ENCODE measurements around the gene PRAMEF4.
"Not testable (repeated sequence)": the region's sequence is repeated elsewhere in the genome, so short reads cannot be mapped to it uniquely, and the experiment has no call there.

The PRAMEF4 gene

DNA sequence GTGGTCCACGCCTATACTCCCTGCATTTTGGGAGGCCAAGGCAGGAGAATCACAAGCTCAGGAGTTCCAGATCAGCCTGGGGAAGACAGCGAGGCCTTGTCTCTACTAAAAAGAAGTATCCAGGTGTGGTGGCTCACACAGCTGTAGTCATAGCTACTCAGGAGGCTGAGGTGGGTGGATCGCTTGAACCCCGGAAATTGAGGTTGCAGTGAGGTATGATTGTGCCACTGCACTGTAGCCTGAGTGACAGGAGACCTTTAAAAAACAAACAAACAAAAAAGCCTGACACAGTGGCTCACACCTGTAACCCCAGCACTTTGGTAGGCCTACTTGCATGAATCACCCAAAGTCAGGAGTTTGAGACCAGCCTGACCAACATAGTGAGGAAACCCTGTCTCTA is 7.5 kb downstream of the PRAMEF4 start:
- DNase-seq; H3K4me3 ChIP-seq (ENCODE audit: control insufficient read depth in 1 of 7, extremely low read depth in 1 of 7, insufficient read depth in 4 of 7, low read depth in 2 of 7, low read length in 6 of 7); CTCF ChIA-PET; POLR2A ChIA-PET; H3K27me3 ChIP-seq (replicated peaks in 2 of 5; ENCODE audit: control insufficient read depth in 4 of 5, insufficient read depth in 5 of 5, low read length in 4 of 5); H3K27ac ChIP-seq (ENCODE audit: insufficient read depth in 1 of 2, low read depth in 1 of 2, low read length in 2 of 2, poor library complexity in 1 of 2, severe bottlenecking in 2 of 2); H3K36me3 ChIP-seq (ENCODE audit: control insufficient read depth in 4 of 4, insufficient read depth in 4 of 4, low read length in 3 of 4); H3K9me3 ChIP-seq (ENCODE audit: control extremely low read depth in 1 of 5, control insufficient read depth in 4 of 5, insufficient read depth in 2 of 5, low read depth in 1 of 5, low read length in 4 of 5); H3K4me1 ChIP-seq (ENCODE audit: control extremely low read depth in 1 of 4, control insufficient read depth in 4 of 4, insufficient read depth in 4 of 4, low read length in 3 of 4): not testable (repeated sequence)
- no CpG with 5 or more reads among the region's 4 CpGs for WGBS (ENCODE audit: insufficient coverage)

DNA sequence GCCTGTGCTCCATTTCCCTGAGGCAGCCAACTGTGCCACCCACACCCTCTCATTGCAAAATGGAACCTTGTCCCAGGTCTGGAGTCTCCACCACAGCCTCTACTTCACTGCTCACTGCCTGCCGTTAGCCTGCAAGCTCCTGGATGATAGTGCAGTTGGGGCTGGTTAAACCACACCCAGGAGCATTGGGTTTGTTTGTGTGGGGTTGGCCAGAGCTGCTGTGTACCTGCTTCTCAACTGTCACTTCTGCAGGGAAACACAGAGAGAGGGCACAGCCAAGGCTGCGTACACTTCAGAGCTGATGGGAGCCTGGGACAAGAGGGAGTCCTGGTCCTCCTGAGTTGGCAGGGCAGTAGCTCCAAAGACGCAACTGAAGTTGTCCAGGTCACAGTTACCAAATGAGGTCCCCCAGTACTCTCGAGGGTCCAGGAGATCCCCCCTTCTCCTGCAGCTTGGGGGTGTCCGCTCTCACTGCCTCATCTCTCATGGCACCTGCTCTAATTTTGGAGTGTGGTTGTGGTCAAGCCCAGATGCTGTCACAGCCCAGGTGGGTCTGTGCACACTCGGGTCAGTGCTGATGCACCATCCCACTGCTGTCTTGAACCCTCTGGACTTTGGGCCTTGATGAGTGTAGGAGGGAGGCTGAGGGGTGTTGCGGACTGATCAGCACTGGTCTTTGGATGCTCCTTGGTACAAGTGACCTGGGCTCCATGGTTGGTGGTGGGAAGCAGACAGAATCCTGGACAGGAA is 22.7 kb downstream of the PRAMEF4 start:
- H3K27ac ChIP-seq (ENCODE audit: insufficient read depth in 1 of 2, low read depth in 1 of 2, low read length in 2 of 2, poor library complexity in 1 of 2, severe bottlenecking in 2 of 2); H3K27me3 ChIP-seq (replicated peaks in 2 of 5; ENCODE audit: control insufficient read depth in 4 of 5, insufficient read depth in 5 of 5, low read length in 4 of 5); H3K9me3 ChIP-seq (ENCODE audit: control extremely low read depth in 1 of 5, control insufficient read depth in 4 of 5, insufficient read depth in 2 of 5, low read depth in 1 of 5, low read length in 4 of 5); DNase-seq; H3K36me3 ChIP-seq (ENCODE audit: control insufficient read depth in 4 of 4, insufficient read depth in 4 of 4, low read length in 3 of 4); H3K4me1 ChIP-seq (ENCODE audit: control extremely low read depth in 1 of 4, control insufficient read depth in 4 of 4, insufficient read depth in 4 of 4, low read length in 3 of 4); POLR2A ChIA-PET; CTCF ChIA-PET; H3K4me3 ChIP-seq (ENCODE audit: control insufficient read depth in 1 of 7, extremely low read depth in 1 of 7, insufficient read depth in 4 of 7, low read depth in 2 of 7, low read length in 6 of 7): not testable (repeated sequence)
- WGBS (ENCODE audit: insufficient coverage) = no CpG with 5 or more reads among the region's 7 CpGs

DNA sequence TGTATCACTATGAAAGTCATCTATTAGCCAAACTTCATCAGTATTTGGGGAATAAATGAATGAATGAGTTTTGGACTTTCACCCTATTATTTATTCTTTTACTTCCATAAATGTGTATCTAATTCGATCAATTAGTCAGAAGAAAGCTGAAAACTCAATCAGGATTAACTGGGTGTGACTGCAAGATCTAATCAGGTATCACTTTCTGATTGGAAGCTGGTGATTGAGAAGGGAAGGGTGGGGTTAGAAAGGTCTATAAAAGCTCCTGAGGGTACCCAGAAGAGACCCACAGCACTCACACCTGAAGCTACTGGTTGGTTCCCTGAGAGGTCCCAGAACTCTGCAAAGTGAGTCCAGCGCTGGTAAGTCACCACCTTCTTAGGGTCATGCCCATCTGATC is 29.2 kb downstream of the PRAMEF4 start, which contains the start of gene PRAMEF2:
TSS of gene PRAMEF2 (plus strand) at position 301 of the 400 bp plus-strand sequence. CDS start 1,924 bp downstream, outside the sequence.
- H3K4me3 ChIP-seq (ENCODE audit: control insufficient read depth in 1 of 7, extremely low read depth in 1 of 7, insufficient read depth in 4 of 7, low read depth in 2 of 7, low read length in 6 of 7); H3K27ac ChIP-seq (ENCODE audit: insufficient read depth in 1 of 2, low read depth in 1 of 2, low read length in 2 of 2, poor library complexity in 1 of 2, severe bottlenecking in 2 of 2); H3K36me3 ChIP-seq (ENCODE audit: control insufficient read depth in 4 of 4, insufficient read depth in 4 of 4, low read length in 3 of 4); CTCF ChIA-PET; H3K9me3 ChIP-seq (ENCODE audit: control extremely low read depth in 1 of 5, control insufficient read depth in 4 of 5, insufficient read depth in 2 of 5, low read depth in 1 of 5, low read length in 4 of 5); H3K4me1 ChIP-seq (ENCODE audit: control extremely low read depth in 1 of 4, control insufficient read depth in 4 of 4, insufficient read depth in 4 of 4, low read length in 3 of 4); H3K27me3 ChIP-seq (replicated peaks in 2 of 5; ENCODE audit: control insufficient read depth in 4 of 5, insufficient read depth in 5 of 5, low read length in 4 of 5); POLR2A ChIA-PET; DNase-seq: not testable (repeated sequence)
- no CpG with 5 or more reads among the region's 2 CpGs for WGBS (ENCODE audit: insufficient coverage)

DNA sequence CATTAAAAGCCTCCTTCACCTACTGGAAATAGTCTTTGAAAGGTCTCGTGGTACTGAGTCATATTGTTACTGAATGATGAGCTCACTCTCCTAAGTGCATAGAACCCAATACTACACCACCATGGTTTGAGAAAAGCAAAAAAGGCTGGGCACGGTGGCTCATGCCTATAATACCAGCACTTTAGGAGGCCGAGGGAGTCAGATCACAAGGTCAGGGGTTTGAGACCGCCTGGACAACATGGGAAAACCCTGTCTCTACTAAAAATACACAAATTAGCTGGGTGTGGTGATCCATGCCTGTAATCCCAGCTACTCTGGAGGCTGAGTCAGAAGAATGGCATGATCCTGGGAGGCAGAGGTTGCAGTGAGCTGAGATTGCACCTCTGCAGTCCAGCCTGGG is 34.2 kb downstream of the PRAMEF4 start:
- Histone ChIP-seq H3K36me3 (ENCODE audit: control insufficient read depth in 4 of 4, insufficient read depth in 4 of 4, low read length in 3 of 4) (no peaks in the 10 kb centered on the region), H3K27me3 (replicated peaks in 2 of 5; ENCODE audit: control insufficient read depth in 4 of 5, insufficient read depth in 5 of 5, low read length in 4 of 5) (no peaks in the 10 kb centered on the region), H3K4me3 (ENCODE audit: control insufficient read depth in 1 of 7, extremely low read depth in 1 of 7, insufficient read depth in 4 of 7, low read depth in 2 of 7, low read length in 6 of 7) (no peak overlapping the region), H3K4me1 (ENCODE audit: control extremely low read depth in 1 of 4, control insufficient read depth in 4 of 4, insufficient read depth in 4 of 4, low read length in 3 of 4) (no peaks in the 10 kb centered on the region), H3K27ac (ENCODE audit: insufficient read depth in 1 of 2, low read depth in 1 of 2, low read length in 2 of 2, poor library complexity in 1 of 2, severe bottlenecking in 2 of 2) (no peak overlapping the region), H3K9me3 (ENCODE audit: control extremely low read depth in 1 of 5, control insufficient read depth in 4 of 5, insufficient read depth in 2 of 5, low read depth in 1 of 5, low read length in 4 of 5) (no peaks in the 10 kb centered on the region)
- 83% methylated on average over 3 of the region's 4 CpGs for WGBS (ENCODE audit: insufficient coverage)
- no peak for DNase-seq
- CTCF ChIA-PET = no interaction called here
- POLR2A ChIA-PET = no interaction called here

DNA sequence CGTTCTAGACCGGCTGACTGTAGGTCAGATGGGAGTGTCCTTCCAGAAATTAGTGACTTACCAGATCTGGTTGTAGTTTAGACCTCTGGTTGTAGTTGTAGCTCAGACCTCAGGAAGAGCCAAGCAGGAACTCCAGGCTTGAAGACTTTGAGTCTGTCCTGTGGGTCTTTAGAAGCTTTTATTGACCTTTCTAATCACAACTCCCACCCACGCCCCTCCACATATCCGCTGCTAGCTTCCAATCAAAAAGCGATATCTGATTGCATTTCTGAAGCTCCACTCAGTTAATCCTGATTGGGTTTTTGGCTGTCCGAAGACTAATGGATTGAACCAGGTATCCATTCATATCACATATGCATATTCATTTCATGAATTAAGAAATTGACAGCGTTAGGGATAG is 37.4 kb downstream of the PRAMEF4 start, which contains the start of gene HNRNPCL1:
TSS of gene HNRNPCL1 (minus strand) at position 101 of the 400 bp plus-strand sequence. CDS start 431 bp downstream, outside the sequence.
- DNase-seq; H3K4me1 ChIP-seq (ENCODE audit: control extremely low read depth in 1 of 4, control insufficient read depth in 4 of 4, insufficient read depth in 4 of 4, low read length in 3 of 4); H3K27ac ChIP-seq (ENCODE audit: insufficient read depth in 1 of 2, low read depth in 1 of 2, low read length in 2 of 2, poor library complexity in 1 of 2, severe bottlenecking in 2 of 2); H3K27me3 ChIP-seq (replicated peaks in 2 of 5; ENCODE audit: control insufficient read depth in 4 of 5, insufficient read depth in 5 of 5, low read length in 4 of 5); CTCF ChIA-PET; H3K4me3 ChIP-seq (ENCODE audit: control insufficient read depth in 1 of 7, extremely low read depth in 1 of 7, insufficient read depth in 4 of 7, low read depth in 2 of 7, low read length in 6 of 7); H3K36me3 ChIP-seq (ENCODE audit: control insufficient read depth in 4 of 4, insufficient read depth in 4 of 4, low read length in 3 of 4); POLR2A ChIA-PET; H3K9me3 ChIP-seq (ENCODE audit: control extremely low read depth in 1 of 5, control insufficient read depth in 4 of 5, insufficient read depth in 2 of 5, low read depth in 1 of 5, low read length in 4 of 5): not testable (repeated sequence)
- 89% methylated on average over 4 of the region's 7 CpGs for WGBS (ENCODE audit: insufficient coverage)

DNA sequence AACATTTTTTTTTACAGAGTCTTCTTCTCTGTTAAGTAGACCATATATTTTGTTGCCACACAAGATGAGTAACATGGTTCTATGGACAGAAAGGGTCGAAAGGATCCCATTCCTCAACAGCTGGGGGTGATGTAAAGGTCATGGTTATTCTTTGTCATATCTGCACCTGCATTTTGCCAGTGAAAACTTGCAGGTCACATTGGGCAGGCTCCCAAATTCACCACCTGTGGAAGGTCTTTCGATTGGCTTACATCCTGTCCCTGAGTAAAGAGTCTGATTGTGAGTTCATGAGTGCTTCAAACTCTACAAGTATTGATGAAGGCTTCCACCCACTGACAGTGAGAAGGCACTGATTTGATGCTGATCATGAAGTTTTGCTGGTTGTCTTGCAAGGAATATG is 52.8 kb downstream of the PRAMEF4 start:
- H3K4me1 ChIP-seq (ENCODE audit: control extremely low read depth in 1 of 4, control insufficient read depth in 4 of 4, insufficient read depth in 4 of 4, low read length in 3 of 4); H3K9me3 ChIP-seq (ENCODE audit: control extremely low read depth in 1 of 5, control insufficient read depth in 4 of 5, insufficient read depth in 2 of 5, low read depth in 1 of 5, low read length in 4 of 5); POLR2A ChIA-PET; H3K27me3 ChIP-seq (replicated peaks in 2 of 5; ENCODE audit: control insufficient read depth in 4 of 5, insufficient read depth in 5 of 5, low read length in 4 of 5); H3K27ac ChIP-seq (ENCODE audit: insufficient read depth in 1 of 2, low read depth in 1 of 2, low read length in 2 of 2, poor library complexity in 1 of 2, severe bottlenecking in 2 of 2); CTCF ChIA-PET; H3K36me3 ChIP-seq (ENCODE audit: control insufficient read depth in 4 of 4, insufficient read depth in 4 of 4, low read length in 3 of 4); DNase-seq; H3K4me3 ChIP-seq (ENCODE audit: control insufficient read depth in 1 of 7, extremely low read depth in 1 of 7, insufficient read depth in 4 of 7, low read depth in 2 of 7, low read length in 6 of 7): not testable (repeated sequence)
- no CpG with 5 or more reads among the region's 2 CpGs for WGBS (ENCODE audit: insufficient coverage)

DNA sequence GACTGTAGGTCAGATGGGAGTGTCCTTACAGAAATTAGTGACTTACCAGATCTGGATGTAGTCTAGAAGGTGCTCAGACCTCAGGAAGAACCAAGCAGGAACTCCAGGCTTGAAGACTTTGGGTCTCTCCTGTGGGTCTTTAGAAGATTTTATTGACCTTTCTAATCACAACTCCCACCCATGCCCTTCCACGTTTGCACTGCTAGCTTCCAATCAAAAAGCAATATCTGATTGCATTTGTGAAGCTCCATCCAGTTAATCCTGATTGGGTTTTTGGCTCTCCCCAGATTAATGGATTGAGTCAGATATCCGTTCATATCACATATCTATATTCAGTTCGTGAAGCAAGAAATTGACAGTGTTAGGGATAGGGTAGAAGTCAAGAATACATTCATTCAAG is 54.7 kb downstream of the PRAMEF4 start, which contains the start of gene PRAMEF11:
TSS of gene PRAMEF11 (minus strand) at position 101 of the 400 bp plus-strand sequence. CDS start 2,621 bp downstream, outside the sequence.
- H3K4me1 ChIP-seq (ENCODE audit: control extremely low read depth in 1 of 4, control insufficient read depth in 4 of 4, insufficient read depth in 4 of 4, low read length in 3 of 4); POLR2A ChIA-PET; H3K4me3 ChIP-seq (ENCODE audit: control insufficient read depth in 1 of 7, extremely low read depth in 1 of 7, insufficient read depth in 4 of 7, low read depth in 2 of 7, low read length in 6 of 7); H3K27me3 ChIP-seq (replicated peaks in 2 of 5; ENCODE audit: control insufficient read depth in 4 of 5, insufficient read depth in 5 of 5, low read length in 4 of 5); H3K9me3 ChIP-seq (ENCODE audit: control extremely low read depth in 1 of 5, control insufficient read depth in 4 of 5, insufficient read depth in 2 of 5, low read depth in 1 of 5, low read length in 4 of 5); H3K36me3 ChIP-seq (ENCODE audit: control insufficient read depth in 4 of 4, insufficient read depth in 4 of 4, low read length in 3 of 4); DNase-seq; CTCF ChIA-PET; H3K27ac ChIP-seq (ENCODE audit: insufficient read depth in 1 of 2, low read depth in 1 of 2, low read length in 2 of 2, poor library complexity in 1 of 2, severe bottlenecking in 2 of 2): not testable (repeated sequence)
- WGBS (ENCODE audit: insufficient coverage) = 67% methylated on average over 1 of the region's 3 CpGs
